Upper lobe of left lung (tissue), 4 donors: ENCODE measurements around the gene PRLR.

Experiments
- EP300 ChIP-seq, 4 donors: sonication (generic); formaldehyde crosslinking; IDR thresholded peaks; one replicate each; pipeline ENCODE4 v1.5.1; 2017; ENCODE audit warnings: antibody characterized with exemption in 4 of 4, control low read depth in 2 of 4
- TF ChIP-seq, protein P1 (sequence below), 6 experiments: fragments of 450-650 bp in 4 of 6; fragments of 200-600 bp in 2 of 6; sonication (generic) in 2 of 6; IDR thresholded peaks; one replicate each; pipeline ENCODE4 v1.5.1; 2016 to 2019; ENCODE audit warnings: antibody characterized with exemption in 6 of 6

DNA sequence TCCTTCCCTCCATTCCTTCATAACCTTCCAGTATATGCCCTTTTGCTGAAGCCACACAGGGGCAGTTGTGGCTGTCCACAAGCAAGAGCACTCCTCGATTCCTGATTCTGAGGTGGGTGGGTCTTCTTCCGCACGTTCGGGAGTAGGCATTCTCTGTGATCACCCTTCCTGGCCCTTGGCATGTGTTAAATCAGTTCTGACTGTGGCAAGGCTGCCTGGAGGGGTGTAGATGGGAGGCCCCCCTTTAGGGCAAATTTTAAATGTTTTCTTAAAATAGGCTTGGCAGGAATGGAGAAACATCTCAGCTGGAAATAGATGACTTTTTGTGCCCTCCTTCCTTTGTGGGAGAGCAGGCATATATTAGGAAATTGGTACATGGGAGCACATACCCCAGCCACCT lies 185.6 kb downstream of the PRLR start:
- no peak for TF ChIP-seq EP300 (IDR thresholded peaks at IDR 0.05)
- TF ChIP-seq, protein P1, sequence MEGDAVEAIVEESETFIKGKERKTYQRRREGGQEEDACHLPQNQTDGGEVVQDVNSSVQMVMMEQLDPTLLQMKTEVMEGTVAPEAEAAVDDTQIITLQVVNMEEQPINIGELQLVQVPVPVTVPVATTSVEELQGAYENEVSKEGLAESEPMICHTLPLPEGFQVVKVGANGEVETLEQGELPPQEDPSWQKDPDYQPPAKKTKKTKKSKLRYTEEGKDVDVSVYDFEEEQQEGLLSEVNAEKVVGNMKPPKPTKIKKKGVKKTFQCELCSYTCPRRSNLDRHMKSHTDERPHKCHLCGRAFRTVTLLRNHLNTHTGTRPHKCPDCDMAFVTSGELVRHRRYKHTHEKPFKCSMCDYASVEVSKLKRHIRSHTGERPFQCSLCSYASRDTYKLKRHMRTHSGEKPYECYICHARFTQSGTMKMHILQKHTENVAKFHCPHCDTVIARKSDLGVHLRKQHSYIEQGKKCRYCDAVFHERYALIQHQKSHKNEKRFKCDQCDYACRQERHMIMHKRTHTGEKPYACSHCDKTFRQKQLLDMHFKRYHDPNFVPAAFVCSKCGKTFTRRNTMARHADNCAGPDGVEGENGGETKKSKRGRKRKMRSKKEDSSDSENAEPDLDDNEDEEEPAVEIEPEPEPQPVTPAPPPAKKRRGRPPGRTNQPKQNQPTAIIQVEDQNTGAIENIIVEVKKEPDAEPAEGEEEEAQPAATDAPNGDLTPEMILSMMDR (IDR thresholded peaks at IDR 0.05), result no peak
